Measurements from ENCODE around the gene OLFM1.
"Not testable (repeated sequence)": the region's sequence is repeated elsewhere in the genome, so short reads cannot be mapped to it uniquely, and the experiment has no call there.

Gene OLFM1

DNA sequence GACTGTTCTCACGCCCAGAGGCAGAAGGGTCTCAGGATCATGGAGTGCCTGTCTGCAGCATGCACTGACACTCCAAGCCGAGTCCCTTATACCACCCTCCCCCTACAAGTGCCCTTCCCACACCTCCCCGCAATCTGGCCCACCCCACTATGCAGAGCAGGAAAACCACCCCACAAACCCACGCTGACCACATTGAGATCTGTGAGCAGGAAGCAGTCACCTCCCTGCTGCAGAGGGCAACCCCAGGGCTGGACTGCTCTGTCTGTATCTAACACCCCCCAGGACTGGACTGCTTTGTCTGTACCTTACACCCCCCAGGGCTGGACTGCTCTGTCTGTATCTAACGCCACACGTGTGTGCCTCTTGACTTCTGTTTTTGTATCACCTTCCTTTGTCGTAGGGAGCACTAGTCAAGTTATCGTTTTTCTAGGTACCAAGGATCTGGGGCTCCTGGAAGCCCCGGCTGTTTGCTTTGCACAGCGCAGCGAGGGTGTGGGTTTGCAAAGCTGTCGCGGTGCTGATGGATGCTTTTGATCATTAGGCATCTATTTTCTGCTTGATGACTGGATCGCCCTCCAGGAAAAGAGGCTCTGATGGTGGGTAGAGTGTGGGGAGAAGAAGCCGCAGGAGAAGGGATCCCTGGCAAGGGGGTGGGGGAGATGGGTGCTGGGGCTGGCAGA, 21.5 kb downstream of the OLFM1 start:
- no peak for DNase-seq

DNA sequence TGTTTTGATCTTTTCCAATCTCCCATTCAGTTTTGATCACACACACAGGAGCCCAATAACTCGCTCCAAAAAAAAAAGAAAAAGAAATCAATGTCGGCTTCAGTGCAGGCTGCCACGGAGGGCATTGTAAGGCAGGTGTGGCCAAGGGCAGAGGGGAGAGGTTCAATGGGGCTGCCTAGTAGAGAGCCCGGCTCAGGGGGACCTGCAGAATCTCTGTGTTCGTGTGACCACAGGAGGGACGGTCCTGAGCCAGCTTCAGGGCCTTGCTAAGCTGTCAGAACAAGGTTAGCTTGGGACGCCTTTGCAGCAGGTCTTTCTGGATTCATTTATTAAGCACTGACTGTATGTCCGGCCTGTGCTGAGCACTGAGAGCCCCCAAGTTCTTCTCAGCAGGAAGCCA, 22.2 kb downstream of the OLFM1 start:
- no peak for DNase-seq

DNA sequence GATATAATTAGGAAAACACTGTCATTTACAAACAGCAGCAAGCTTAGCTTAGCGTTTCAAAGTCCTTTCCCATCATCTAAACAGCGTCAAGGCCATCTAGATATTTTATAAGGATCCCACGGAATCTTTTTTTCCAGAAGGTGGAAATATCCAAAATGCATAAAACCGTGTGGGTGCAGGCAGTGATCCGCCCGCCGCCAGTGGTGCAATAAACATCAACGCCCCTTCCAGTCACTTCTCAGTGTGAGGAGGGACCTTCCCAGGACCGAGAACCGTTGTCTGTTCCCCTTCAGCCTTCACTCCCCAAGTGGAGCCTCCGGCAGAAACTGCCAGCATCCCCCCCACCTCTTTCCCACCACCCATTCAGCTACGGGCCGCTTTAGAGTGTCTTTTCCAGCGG, 22.9 kb downstream of the OLFM1 start:
- no peak for DNase-seq

DNA sequence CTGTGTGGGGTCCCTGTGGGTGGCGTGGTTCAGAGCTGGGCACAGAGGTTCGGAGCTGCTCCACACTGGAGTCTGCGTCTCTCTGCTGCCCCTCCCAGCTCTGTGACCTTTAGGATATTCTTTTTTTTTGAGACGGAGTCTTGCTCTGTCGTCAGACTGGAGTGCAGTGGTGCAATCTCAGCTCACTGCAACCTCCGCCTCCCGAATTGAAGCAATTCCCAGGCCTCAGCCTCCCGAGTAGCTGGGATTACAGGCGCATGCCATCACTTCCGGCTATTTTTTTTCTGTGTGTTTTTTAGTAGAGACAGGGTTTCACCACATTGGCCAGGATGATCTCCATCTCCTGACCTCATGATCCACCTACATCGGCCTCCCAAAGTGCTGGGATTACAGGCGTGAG, 24.1 kb downstream of the OLFM1 start:
- not testable (repeated sequence) for DNase-seq

DNA sequence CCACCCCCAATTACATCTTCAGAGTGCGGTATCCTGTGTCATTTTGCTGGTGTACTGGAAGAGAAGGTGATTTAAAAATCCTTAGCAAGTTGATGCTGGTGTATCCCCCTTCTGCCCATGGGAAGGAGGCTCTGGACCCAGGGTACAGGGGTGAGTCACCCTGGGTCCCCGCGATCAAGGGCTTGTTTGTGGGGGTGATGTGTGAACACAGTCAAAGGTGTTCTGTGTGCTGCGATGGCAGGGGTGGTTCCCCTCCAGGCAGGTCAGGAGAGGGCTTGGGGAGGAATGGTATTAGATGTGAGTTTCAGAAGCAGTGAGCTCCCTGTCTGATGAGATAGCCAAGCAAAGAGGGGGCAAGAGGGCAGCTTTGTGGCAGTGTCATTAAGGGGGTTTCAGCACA, 28.9 kb downstream of the OLFM1 start:
- DNase-seq, result no peak

DNA sequence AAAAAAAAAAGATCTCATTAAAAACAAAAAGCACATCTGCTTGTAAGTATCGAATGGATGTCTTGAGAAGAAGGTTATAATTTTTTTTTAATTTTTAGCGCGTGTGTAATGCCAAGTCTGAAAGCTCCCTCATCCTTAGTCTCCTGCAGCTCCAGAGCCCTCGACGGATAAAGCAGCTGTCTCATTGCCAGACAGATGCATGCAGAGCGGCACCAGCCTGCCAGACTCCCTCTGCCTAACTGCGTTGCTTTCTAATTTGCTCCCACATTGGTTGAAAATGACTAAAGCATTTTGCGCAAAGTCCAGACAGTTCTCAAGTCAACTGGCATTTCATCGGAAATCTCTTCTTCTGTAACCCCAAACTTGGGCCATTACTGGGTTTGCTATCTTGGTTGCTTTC, 29.4 kb downstream of the OLFM1 start:
- DNase-seq, result no peak

DNA sequence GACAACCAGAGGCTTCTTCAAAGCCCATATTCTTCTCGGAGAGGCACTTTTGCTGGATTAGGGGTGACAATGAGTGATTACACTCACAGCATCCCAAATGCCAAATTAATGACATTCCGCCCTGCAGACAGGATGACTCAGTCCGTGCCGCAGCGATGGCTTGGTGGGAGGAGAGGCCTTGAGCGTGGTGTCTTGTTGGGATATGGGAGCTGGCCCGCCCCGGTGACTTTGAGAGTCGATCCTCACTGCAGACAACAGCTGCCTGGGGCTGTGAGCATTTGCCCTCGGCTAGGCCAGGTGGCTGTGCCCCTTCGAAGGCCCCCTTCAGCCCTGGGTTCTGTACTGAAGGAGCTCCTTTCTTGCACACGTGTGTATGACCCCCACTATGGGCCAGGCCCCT, 29.8 kb downstream of the OLFM1 start:
- DNase-seq, result no peak

DNA sequence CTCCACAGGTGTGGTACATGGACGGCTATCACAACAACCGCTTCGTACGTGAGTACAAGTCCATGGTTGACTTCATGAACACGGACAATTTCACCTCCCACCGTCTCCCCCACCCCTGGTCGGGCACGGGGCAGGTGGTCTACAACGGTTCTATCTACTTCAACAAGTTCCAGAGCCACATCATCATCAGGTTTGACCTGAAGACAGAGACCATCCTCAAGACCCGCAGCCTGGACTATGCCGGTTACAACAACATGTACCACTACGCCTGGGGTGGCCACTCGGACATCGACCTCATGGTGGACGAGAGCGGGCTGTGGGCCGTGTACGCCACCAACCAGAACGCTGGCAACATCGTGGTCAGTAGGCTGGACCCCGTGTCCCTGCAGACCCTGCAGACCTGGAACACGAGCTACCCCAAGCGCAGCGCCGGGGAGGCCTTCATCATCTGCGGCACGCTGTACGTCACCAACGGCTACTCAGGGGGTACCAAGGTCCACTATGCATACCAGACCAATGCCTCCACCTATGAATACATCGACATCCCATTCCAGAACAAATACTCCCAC, 32.1 kb downstream of the OLFM1 start:
- DNase-seq, result no peak

DNA sequence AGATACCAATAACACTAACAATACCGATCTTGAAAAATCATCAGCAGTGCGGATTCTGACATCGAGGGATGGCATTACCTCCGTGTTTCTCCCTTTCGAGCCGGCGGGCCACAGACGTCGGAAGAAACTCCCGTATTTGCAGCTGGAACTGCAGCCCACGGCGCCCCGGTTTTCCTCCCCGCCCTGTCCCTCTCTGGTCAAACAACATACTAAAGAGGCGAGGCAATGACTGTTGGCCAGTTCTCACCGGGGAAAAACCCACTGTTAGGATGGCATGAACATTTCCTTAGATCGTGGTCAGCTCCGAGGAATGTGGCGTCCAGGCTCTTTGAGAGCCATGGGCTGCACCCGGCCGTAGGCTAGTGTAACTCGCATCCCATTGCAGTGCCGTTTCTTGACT, 32.8 kb downstream of the OLFM1 start:
- no peak for DNase-seq

DNA sequence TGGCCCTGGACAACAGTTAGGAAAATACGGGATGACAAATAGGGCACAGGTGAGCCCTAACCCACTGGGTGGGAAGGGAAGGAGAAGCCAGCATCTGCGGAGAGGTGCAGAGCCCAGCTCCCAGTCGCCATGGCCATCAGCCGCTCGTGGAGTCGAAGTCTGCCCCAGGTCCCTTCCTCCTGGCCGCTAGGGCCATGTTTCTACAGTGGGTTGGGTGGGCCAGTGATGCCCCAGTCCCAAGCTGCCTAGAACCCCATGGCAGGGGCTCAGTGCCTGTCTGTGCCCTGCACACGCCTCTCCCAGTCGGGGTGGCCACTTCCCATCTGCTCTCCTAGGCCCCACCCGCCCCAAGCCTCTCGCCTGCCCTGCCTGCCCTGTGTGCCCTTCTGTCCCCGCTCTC, 34.8 kb downstream of the OLFM1 start:
- no peak for DNase-seq

DNA sequence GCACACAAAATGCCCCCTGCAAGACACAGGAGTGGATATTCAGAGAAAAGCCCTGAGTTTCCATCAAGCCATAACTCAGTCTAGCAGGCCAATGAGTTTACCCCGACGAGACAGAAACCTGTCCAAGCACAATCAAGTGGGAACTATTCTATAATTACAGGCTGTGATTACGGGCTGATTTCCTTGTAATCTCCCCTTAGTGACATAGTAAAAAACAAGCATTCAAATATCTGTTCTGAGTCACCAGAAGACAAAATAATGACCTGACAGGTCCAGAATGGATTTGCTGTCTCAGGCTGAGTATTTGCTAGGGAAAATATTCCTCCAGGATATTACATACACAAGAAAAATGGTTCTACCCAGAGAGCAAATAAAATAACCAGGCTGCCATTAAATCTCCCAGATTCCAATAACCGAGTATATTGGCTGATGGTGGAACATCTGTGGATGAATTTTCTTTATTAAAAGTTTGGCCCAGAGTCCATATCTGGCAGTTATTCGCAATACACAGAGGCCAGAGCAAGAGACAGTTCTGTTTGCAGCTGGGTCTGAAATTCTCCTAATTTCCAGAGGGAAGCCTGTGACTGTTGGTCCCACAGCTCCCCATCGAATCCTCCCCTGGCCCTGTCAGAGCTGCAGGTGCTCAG, 35.8 kb downstream of the OLFM1 start:
- no peak for DNase-seq

DNA sequence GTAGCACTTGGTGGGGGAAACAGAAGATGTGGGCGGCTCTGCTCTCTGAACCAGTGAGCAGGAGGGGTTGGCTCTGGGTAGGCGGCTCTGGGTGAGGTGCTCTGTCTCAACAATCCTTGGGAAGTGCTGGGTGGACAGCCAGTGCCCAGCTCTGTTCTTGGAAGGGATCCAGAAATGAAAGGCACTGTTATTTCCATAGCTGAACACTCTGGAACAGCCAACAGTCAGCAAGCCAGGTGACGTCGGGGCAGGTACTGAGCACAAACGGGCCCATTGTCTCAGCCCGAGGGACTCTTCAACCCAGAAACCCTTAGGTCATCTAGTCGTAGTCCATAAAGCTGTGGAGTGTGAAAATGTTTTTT, 36.3 kb downstream of the OLFM1 start:
- no peak for DNase-seq

DNA sequence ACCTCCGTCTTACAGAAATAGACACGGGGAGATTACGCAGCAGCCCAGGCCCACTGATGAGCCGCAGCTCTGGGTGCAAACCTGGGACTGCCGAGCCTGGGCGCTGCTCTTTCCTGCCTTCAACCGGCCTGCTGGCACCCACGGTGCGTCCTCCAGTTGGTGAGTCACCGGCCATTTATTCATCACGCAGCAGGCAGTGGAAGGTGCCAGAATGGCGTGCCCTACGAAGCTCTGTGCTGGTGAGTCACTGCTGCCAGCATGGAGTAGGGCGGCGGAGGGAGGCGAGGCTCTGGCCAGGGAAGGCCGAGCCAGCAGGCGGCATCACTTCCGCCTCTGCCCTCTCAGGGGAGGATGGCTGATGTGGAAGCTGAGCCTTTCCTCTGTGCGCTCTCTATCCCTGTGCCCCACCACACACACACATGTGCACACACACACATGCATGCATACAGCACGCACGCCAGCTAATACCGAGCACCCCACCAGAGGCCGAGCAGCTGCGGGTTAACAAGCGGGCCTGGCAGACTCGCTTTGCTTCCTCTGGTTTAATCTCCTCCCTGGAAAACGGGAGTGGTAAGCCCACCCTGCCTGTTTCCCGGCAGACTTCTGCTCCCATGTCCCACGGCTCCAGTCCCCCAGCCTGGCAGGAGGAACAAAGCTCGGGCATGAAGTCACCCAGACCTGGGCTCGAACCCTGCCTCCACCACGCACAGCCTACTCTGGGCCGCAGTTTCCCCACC, 39.2 kb downstream of the OLFM1 start:
- DNase-seq, result no peak

DNA sequence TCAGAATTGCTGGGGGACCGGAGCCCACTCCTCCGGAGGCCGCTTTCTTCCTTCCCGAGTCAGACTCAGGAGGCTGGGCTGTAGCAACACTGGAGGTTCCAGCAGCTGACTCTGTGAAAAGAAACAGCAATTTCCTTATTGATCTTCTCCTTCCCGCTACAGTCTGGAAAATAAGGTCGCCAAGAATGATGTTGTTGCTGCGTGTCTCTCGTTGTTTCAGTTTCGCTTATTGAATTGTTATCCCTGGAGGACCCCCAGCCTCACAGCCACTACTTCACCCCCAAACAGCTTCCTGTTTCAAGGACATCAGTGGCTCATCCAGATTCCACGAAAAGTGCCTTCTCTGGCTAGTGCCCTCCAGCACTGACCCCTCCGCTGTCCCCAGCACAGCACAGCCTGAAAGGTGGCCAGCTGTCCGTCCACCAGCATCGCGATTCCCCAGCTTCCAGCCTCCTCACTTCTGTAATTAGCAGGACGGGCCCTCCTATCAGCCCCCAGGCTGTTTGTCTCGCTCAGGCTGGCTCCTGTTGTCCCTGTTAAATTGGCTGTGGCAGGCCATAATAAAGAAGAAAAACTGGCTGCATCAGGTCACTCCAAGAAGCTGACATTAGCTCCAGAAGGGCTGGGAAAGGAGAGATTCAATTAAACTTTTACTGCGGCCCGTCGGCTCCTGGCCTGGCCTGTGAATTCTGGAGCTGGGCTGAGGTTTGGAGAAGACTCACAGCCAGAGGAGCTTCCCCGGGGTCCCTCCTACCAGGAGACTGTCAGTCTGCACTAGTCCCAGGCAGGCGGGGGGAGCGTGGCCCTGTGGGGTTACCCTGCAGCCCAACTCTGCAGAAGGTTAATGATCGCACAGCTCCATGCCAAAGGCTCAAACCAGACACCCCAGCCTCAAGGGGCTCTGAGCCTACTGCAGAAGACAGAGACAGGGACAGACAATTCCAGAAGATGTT, 40.5 kb downstream of the OLFM1 start:
- no peak for DNase-seq

DNA sequence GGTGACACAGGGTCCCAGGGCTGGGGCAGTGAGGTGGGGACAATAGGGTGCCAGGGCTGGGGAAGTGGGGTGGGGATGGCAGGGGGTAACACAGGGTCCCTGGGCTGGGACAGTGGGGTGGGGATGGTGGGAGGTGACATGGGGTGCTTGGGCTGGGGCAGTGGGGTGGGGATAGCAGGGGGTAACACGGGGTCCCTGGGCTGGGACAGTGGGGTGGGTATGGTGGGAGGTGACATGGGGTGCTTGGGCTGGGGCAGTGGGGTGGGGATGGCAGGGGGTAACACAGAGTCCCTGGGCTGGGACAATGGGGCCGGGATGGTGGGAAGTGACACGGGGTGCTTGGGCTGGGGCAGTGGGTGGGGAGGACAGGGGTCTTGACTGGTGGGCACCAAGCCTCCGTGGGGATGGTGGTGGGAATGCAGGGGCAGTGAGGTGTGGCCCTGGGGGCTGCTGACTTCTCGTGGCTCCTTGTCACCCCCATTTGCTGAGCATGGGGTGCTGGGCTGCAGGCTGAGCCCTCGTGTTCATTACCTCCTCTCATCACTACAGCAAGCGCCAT, 41.7 kb downstream of the OLFM1 start:
- DNase-seq, result no peak

DNA sequence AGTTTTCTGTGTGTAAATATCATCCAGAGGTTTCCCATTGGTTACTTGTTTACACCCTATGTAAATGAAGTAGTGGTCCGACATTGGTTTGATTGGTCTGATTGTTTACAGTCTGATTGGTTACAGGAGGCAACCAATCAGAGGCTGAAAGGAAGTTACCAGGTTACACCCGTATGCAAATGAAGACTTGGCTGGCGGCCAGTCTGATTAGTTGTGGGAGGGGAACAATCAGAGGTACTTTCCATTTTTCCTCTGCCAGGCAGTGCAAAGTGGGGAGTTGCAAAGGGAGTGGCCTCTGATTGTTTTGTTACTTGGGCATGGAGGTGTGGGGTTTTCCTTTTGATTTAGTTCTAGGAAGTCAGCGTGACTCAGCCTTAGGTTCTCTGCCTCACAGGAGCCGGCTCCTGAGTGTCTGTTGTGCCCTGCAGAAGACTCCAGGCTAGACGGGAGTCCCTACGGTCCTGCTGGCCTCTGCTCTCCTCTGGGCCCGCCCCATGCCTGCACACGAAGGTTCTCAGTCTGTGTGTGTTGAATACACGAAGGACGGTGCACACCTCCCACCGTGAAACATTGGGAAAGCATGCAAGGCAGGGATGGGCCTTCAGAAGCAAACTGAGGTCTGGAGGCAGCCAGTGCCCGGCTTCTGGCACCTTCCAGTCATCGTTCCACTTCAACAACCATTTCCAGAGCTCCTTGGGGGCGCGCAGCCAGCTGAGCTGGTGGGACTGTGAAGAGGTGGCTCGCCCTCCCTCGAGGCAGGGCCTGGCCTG, 42.9 kb downstream of the OLFM1 start:
- DNase-seq, result no peak

DNA sequence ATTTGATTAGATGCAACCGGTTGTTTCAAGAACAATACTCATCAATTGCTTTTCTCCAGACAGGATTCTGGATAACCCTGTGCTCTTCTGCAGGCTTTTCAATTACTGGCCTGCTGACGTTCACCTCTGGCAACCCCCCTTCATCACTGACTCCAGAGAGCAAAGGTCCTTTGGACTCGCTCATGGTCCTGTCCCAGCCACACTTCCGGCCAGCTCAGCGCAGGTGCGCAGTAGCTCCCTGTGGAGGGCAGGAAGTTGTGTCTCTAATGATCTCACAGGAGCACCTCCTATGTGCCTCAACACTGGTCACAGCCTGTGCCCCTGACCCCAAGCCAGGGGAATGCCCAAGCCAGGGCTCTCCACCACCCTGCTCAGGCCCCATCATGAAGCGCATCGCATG, 44.0 kb downstream of the OLFM1 start:
- no peak for DNase-seq

DNA sequence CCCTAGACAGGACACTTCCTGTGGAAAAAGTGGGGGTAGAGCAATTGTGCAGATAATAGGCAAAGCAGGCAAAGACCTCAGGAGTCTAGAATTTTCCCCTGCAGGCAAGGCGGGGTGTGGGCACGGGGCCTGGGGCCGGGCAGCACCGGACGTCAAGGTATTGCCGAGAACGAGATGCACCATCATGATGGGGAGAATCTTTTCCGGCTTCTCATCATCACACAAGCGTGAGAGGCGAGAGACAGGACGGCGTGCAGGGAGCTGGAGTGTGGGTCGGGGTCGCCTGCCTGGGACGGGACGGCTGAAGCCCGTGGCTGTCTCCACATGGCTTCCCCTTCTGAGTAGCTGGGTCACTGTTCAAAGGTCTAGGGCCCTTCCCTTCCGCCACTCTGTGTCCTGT, 44.5 kb downstream of the OLFM1 start:
- DNase-seq, result no peak

DNA sequence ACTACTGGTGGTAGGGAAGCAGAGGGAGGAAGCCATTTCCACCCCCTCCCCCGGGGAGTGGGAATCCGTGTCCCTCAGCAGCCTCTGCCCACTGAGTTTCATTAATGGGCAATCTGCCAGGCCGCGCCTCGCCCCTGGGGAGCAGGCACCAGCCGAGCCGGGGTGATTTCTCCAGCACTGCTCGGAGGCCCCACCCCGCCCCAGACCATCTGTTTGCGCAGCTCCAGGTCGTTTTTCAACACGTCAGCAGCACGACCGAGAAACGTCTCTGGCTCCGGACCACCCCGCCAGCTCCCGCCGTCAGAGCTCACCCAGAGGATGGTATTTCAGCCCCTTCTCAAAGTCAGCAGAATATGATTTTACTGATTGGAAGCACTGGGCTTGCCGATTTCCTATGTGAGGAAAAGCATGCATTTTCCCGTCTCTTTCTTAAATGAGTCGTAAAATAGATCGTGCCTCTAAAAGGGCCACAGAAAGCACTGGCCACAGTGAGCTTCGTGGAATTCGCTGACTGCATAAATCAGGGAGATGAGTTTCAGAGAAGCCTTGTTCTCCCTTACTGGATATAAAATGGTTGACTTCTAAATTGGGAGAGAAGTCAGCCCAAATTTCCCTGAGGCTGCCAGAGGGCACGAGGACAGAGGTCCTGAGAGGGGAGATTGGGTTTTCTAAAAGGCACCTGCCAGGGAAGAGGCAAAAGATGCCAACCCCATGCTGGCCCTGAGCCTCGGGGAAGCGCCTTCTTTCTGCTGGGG, 47.0 kb downstream of the OLFM1 start:
- DNase-seq, result no peak

DNA sequence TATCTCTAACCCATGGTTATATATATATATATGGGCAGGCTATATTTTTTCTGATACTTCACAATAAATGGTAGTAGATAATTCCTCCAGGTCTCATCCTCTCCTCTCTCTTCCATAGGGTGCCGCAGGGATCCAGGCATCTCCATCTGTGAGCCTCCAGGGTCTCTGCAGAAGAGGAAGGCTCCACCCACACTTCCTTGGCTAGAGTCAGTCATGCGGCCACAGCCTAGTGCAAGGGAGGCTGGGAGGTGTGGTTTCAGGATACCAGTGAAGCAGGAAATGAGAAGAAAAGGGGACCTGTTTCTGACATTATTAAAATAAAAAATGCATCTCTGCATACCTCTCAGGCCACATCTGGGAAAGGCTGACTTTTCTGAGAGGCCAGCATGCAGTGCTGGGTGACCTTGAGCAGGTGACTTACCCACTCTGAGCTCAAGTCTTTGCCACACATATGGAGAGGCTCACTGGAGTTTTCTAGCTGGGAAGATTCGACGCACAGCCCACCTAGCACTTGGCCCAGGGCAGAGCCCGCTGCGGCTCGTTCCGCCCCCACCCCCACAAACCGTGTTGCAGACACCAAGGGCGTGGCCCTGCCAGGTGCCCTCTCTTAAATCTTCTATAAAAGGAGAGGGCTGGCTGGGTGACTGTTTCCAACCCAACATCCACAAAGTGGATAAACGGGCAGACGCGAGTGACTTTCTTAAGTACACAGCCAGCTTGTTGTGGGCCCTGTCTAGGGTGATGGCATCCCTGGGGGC, 47.9 kb downstream of the OLFM1 start:
- DNase-seq, result no peak
